Right atrium auricular region (tissue), 2 donors: ENCODE data around the gene SKI. TPM values are rescaled to one million over a fixed set of nuclear protein-coding genes. Genes with fewer than 3 reads are reported as not detected.

Experiments used
- DNase-seq: peaks from one replicate; pipeline ENCODE4 v3.0.0-alpha.2; 2019; ENCODE audit warnings: low spot score
- H3K27ac ChIP-seq, 2 donors: fragments of 200-600 bp; sonication (generic); 1 replicate in 1 of 2; 2 replicates in 1 of 2; pipeline ENCODE4 v1.5.1; 2016 to 2019
- H3K27me3 ChIP-seq, 2 donors: fragments of 200-600 bp; sonication (generic); one replicate each; pipeline versions ENCODE4 v1.5.1 to v1.6.0; 2017 to 2019
- H3K36me3 ChIP-seq: fragments of 200-600 bp; sonication (generic); one replicate; pipeline ENCODE4 v1.5.1; 2016
- H3K4me1 ChIP-seq, 2 donors: fragments of 200-600 bp; sonication (generic); one replicate each; pipeline versions ENCODE4 v1.5.1 to v1.6.0; 2017 to 2019
- H3K4me3 ChIP-seq, 2 donors: fragments of 200-600 bp; sonication (generic); 1 replicate in 1 of 2; 2 replicates in 1 of 2; pipeline ENCODE4 v1.5.1; 2017 to 2019; ENCODE audit warnings: mild to moderate bottlenecking in 1 of 2, moderate library complexity in 1 of 2
- H3K9me3 ChIP-seq, 2 donors: fragments of 200-600 bp; sonication (generic); one replicate each; pipeline ENCODE4 v1.5.1; 2019
- total RNA-seq, 2 donors: library from RNA; depleted of rRNA; stranded (reverse); fragments of >200 nt; gene quantifications; one replicate each; pipeline ENCODE4 v1.1.0, GENCODE V29; 2016
- TF ChIP-seq, protein P1 (sequence below), 2 donors: fragments of 200-600 bp; sonication (generic); IDR thresholded peaks; one replicate each; pipeline ENCODE4 v1.5.1; 2019; ENCODE audit warnings: antibody characterized with exemption in 2 of 2

Gene SKI
- total RNA-seq, 2 donors from 2014 or later: 36.7 to 57.2 TPM

GRCh38 chr1:2209400-2210083 is 18.6 kb upstream of the SKI start:
- Histone ChIP-seq H3K4me3 (no peak overlapping the region), H3K4me1 (peaks cover 0 to 77% of the 10 kb centered on the region in 2 donors), H3K9me3 (no peaks in the 10 kb centered on the region), H3K36me3 (no peaks in the 10 kb centered on the region), H3K27me3 (no peaks in the 10 kb centered on the region), H3K27ac (peak overlapping the region; percentile 88 to 95)
- DNase-seq: no peak
- TF ChIP-seq, protein P1, sequence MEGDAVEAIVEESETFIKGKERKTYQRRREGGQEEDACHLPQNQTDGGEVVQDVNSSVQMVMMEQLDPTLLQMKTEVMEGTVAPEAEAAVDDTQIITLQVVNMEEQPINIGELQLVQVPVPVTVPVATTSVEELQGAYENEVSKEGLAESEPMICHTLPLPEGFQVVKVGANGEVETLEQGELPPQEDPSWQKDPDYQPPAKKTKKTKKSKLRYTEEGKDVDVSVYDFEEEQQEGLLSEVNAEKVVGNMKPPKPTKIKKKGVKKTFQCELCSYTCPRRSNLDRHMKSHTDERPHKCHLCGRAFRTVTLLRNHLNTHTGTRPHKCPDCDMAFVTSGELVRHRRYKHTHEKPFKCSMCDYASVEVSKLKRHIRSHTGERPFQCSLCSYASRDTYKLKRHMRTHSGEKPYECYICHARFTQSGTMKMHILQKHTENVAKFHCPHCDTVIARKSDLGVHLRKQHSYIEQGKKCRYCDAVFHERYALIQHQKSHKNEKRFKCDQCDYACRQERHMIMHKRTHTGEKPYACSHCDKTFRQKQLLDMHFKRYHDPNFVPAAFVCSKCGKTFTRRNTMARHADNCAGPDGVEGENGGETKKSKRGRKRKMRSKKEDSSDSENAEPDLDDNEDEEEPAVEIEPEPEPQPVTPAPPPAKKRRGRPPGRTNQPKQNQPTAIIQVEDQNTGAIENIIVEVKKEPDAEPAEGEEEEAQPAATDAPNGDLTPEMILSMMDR (IDR thresholded peaks at IDR 0.05): no peak

- no peaks in the 10 kb centered on the region for H3K27me3 ChIP-seq
- DNase-seq: no peak
- H3K9me3 ChIP-seq: no peaks in the 10 kb centered on the region
- peak overlapping the region; percentile 88 to 95 for H3K27ac ChIP-seq
- no peaks in the 10 kb centered on the region for H3K36me3 ChIP-seq
- H3K4me3 ChIP-seq: no peak overlapping the region
- TF ChIP-seq, protein P1 (IDR thresholded peaks at IDR 0.05): no peak
- peaks cover 0 to 82% of the 10 kb centered on the region in 2 donors for H3K4me1 ChIP-seq
These were observed 17.9 kb upstream of the SKI start for GRCh38 chr1:2210084-2210653.

GRCh38 chr1:2210786-2211185 is 17.3 kb upstream of the SKI start:
- Histone ChIP-seq H3K4me3 (no peak overlapping the region), H3K4me1 (peaks cover 0 to 78% of the 10 kb centered on the region in 2 donors), H3K36me3 (no peaks in the 10 kb centered on the region), H3K9me3 (no peaks in the 10 kb centered on the region), H3K27me3 (no peaks in the 10 kb centered on the region), H3K27ac (peak overlapping the region; percentile 88 to 95)
- no peak for DNase-seq
- TF ChIP-seq, protein P1 (IDR thresholded peaks at IDR 0.05): no peak

DNA sequence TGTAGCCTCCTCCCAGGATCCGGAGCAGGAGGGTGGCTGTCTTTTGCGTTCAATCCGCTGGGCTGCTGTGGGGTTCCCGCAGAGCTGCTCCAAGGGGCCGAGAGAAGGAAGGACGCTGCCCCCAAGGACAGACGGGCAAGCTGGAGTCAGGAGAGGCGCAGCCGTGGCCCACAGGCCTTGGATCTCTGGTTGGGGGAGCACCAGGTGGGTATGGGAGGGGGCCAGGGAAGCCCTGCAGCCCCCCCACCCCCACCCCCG is 15.9 kb upstream of the SKI start:
- TF ChIP-seq, protein P1 (IDR thresholded peaks at IDR 0.05): no peak
- no peak for DNase-seq
- no peaks in the 10 kb centered on the region for H3K27me3 ChIP-seq
- H3K36me3 ChIP-seq: no peaks in the 10 kb centered on the region
- H3K9me3 ChIP-seq: no peaks in the 10 kb centered on the region
- H3K4me1 ChIP-seq: peaks cover 0 to 64% of the 10 kb centered on the region in 2 donors
- peak overlapping the region; percentile 97 to 98 for H3K27ac ChIP-seq
- peak overlapping the region in 1 of 2 donors; percentile 40 for H3K4me3 ChIP-seq

DNA sequence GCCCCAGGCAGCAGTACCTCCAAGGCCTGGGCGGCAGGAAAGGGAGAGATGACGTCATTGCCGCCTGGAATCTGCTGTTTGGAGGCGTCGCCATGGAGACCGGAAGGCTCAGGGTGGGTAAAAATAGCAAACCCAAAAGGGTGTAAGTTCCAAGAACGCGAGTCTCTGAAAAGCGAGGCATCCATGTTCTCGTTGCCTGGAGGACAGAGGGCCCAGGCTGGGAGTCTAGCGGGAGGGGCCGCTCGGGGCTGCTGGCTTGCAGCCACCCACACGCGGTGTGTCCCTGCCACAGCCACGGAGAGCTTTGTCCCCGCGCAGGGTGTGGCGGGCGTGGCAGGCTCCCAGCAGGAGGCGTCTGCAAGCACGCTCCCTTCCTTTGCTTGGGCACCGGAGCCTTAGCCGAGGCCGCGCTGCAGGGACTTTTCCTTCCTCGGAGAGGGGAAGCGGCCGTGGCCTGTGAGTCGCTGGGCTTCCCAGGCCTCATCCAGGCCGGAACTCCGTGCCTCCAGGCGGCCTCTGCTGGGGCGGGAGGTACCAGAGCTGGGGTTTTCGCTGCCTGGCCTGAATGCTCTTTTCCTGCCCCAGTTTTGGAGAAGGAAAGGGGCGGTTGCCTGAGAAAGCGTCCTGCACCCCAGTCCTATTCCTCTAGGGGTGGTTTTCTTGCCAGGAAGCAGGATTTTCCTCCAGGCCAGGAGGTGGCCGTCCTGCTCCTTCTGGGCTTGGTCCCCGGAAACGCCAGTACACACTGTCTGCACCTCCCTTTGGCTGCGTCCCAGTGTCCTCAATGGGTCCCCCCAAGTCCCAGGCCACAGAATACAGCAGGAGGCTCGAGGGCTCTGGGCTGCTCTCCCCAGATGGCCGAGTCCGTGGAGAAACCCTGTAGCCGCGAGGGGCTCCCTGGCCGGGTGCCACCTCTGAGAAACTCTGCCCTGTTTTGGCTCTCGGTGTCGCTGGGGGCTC is 15.3 kb upstream of the SKI start:
- DNase-seq: peak; percentile 97
- no peaks in the 10 kb centered on the region for H3K27me3 ChIP-seq
- TF ChIP-seq, protein P1 (IDR thresholded peaks at IDR 0.05): peak; percentile 12 to 45
- peak overlapping the region; percentile 16 to 40 for H3K4me3 ChIP-seq
- no peaks in the 10 kb centered on the region for H3K9me3 ChIP-seq
- peaks cover 0 to 58% of the 10 kb centered on the region in 2 donors for H3K4me1 ChIP-seq
- H3K36me3 ChIP-seq: no peaks in the 10 kb centered on the region
- H3K27ac ChIP-seq: peak overlapping the region; percentile 97 to 98
